Measurements from ENCODE around the gene MT4.

Gene MT4

GRCh38 chr16:56539656-56540055 is 25.2 kb upstream of the MT4 start:
- DNase-seq = no peak
- Histone ChIP-seq H3K36me3 (no peaks in the 10 kb centered on the region), H3K4me3 (ENCODE audit: low read depth, low read length) (no peak overlapping the region), H3K4me1 (no peaks in the 10 kb centered on the region), H3K9me3 (no peaks in the 10 kb centered on the region; the same call in 1 of the 2 replicates), H3K27me3 (peaks cover 20% of the 10 kb centered on the region)
- TF ChIP-seq CTCF (IDR thresholded peaks at IDR 0.05; ENCODE audit: low read depth, low read length) = no peak

- Histone ChIP-seq H3K27me3 (peaks cover 6% of the 10 kb centered on the region), H3K4me1 (no peaks in the 10 kb centered on the region), H3K9me3 (no peaks in the 10 kb centered on the region; the same call in 1 of the 2 replicates), H3K36me3 (no peaks in the 10 kb centered on the region), H3K4me3 (ENCODE audit: low read depth, low read length) (no peak overlapping the region)
- TF ChIP-seq CTCF (IDR thresholded peaks at IDR 0.05; ENCODE audit: low read depth, low read length) = no peak
- no peak for DNase-seq
Measured at GRCh38 chr16:56542039-56542438, 22.8 kb upstream of the MT4 start.

GRCh38 chr16:56547120-56547948 is 17.5 kb upstream of the MT4 start:
- Histone ChIP-seq H3K4me3 (ENCODE audit: low read depth, low read length) (no peak overlapping the region), H3K27me3 (no peaks in the 10 kb centered on the region), H3K4me1 (no peaks in the 10 kb centered on the region), H3K36me3 (no peaks in the 10 kb centered on the region), H3K9me3 (no peaks in the 10 kb centered on the region)
- no peak for TF ChIP-seq CTCF (IDR thresholded peaks at IDR 0.05; ENCODE audit: low read depth, low read length)
- DNase-seq = no peak

GRCh38 chr16:56547949-56548567 is 16.8 kb upstream of the MT4 start:
- no peak for TF ChIP-seq CTCF (IDR thresholded peaks at IDR 0.05; ENCODE audit: low read depth, low read length)
- Histone ChIP-seq H3K4me3 (ENCODE audit: low read depth, low read length) (no peak overlapping the region), H3K36me3 (no peaks in the 10 kb centered on the region), H3K9me3 (no peaks in the 10 kb centered on the region), H3K4me1 (no peaks in the 10 kb centered on the region), H3K27me3 (no peaks in the 10 kb centered on the region)
- DNase-seq = no peak

- H3K4me1 ChIP-seq = no peaks in the 10 kb centered on the region
Measured at GRCh38 chr16:56549161-56549560, 15.7 kb upstream of the MT4 start.

More at GRCh38 chr16:56549161-56549560, 15.7 kb upstream of the MT4 start:
- no peak for DNase-seq
- no peak for TF ChIP-seq CTCF (IDR thresholded peaks at IDR 0.05; ENCODE audit: low read depth, low read length)
- H3K27me3 ChIP-seq = no peaks in the 10 kb centered on the region
- no peaks in the 10 kb centered on the region for H3K36me3 ChIP-seq
- H3K9me3 ChIP-seq = no peaks in the 10 kb centered on the region
- H3K4me3 ChIP-seq (ENCODE audit: low read depth, low read length) = no peak overlapping the region

Measured in BE2C (cell line).